Measurements from ENCODE around the gene TEAD1.

Gene TEAD1

GRCh38 chr11:12662101-12662689 lies 12.0 kb upstream of the TEAD1 start:
- no peaks in the 10 kb centered on the region for H3K27me3 ChIP-seq (ENCODE audit: control insufficient read depth, low read length)
- no peaks in the 10 kb centered on the region for H3K79me2 ChIP-seq (ENCODE audit: control insufficient read depth, low read length)
- H3F3A ChIP-seq (ENCODE audit: control insufficient read depth, insufficient read depth): no peaks in the 10 kb centered on the region
- H3K9me3 ChIP-seq (ENCODE audit: control insufficient read depth, insufficient read depth, low read length): no peaks in the 10 kb centered on the region
- no peak overlapping the region for H3K4me3 ChIP-seq (ENCODE audit: low read length)
- H3K9me2 ChIP-seq (replicated peaks; ENCODE audit: control insufficient read depth, low read length): no peaks in the 10 kb centered on the region
- TF ChIP-seq CTCF (IDR thresholded peaks at IDR 0.05; ENCODE audit: low read depth, low read length, poor library complexity, severe bottlenecking): no peak
- no peak for TF ChIP-seq EZH2phosphoT487 (IDR thresholded peaks at IDR 0.05; ENCODE audit: borderline replicate concordance, low read length)
- H3K27ac ChIP-seq (ENCODE audit: low read depth, low read length): no peak overlapping the region
- H4K20me1 ChIP-seq (ENCODE audit: control insufficient read depth, insufficient read depth, low read depth, low read length): no peaks in the 10 kb centered on the region
- H3K4me2 ChIP-seq (ENCODE audit: low read length): no peak overlapping the region
- H3K4me1 ChIP-seq (ENCODE audit: control insufficient read depth, low read length): no peaks in the 10 kb centered on the region
- no peaks in the 10 kb centered on the region for H3K36me3 ChIP-seq (ENCODE audit: control insufficient read depth, low read length)

GRCh38 chr11:12664385-12664784 lies 9.8 kb upstream of the TEAD1 start:
- TF ChIP-seq CTCF (IDR thresholded peaks at IDR 0.05; ENCODE audit: low read depth, low read length, poor library complexity, severe bottlenecking): no peak
- TF ChIP-seq EZH2phosphoT487 (IDR thresholded peaks at IDR 0.05; ENCODE audit: borderline replicate concordance, low read length): no peak
- no peaks in the 10 kb centered on the region for H3K27me3 ChIP-seq (ENCODE audit: control insufficient read depth, low read length)
- H3K79me2 ChIP-seq (ENCODE audit: control insufficient read depth, low read length): no peaks in the 10 kb centered on the region

GRCh38 chr11:12666915-12667314 lies 7.3 kb upstream of the TEAD1 start:
- Histone ChIP-seq H3K9me2 (replicated peaks; ENCODE audit: control insufficient read depth, low read length) (no peaks in the 10 kb centered on the region), H3K4me2 (ENCODE audit: low read length) (no peak overlapping the region), H3K79me2 (ENCODE audit: control insufficient read depth, low read length) (no peaks in the 10 kb centered on the region), H3K36me3 (ENCODE audit: control insufficient read depth, low read length) (no peaks in the 10 kb centered on the region), H3K27ac (ENCODE audit: low read depth, low read length) (no peak overlapping the region), H3K4me1 (ENCODE audit: control insufficient read depth, low read length) (no peaks in the 10 kb centered on the region), H3F3A (ENCODE audit: control insufficient read depth, insufficient read depth) (no peaks in the 10 kb centered on the region), H3K9me3 (ENCODE audit: control insufficient read depth, insufficient read depth, low read length) (no peaks in the 10 kb centered on the region), H3K4me3 (ENCODE audit: low read length) (no peak overlapping the region), H3K27me3 (ENCODE audit: control insufficient read depth, low read length) (no peaks in the 10 kb centered on the region), H4K20me1 (ENCODE audit: control insufficient read depth, insufficient read depth, low read depth, low read length) (no peaks in the 10 kb centered on the region)
- TF ChIP-seq EZH2phosphoT487 (IDR thresholded peaks at IDR 0.05; ENCODE audit: borderline replicate concordance, low read length) (no peak), CTCF (IDR thresholded peaks at IDR 0.05; ENCODE audit: low read depth, low read length, poor library complexity, severe bottlenecking) (no peak)

More at GRCh38 chr11:12664385-12664784, 9.8 kb upstream of the TEAD1 start:
- H3K4me1 ChIP-seq (ENCODE audit: control insufficient read depth, low read length): no peaks in the 10 kb centered on the region
- H3K4me3 ChIP-seq (ENCODE audit: low read length): no peak overlapping the region
- H3K36me3 ChIP-seq (ENCODE audit: control insufficient read depth, low read length): no peaks in the 10 kb centered on the region
- no peaks in the 10 kb centered on the region for H3F3A ChIP-seq (ENCODE audit: control insufficient read depth, insufficient read depth)
- no peaks in the 10 kb centered on the region for H3K9me3 ChIP-seq (ENCODE audit: control insufficient read depth, insufficient read depth, low read length)
- H3K9me2 ChIP-seq (replicated peaks; ENCODE audit: control insufficient read depth, low read length): no peaks in the 10 kb centered on the region
- H3K27ac ChIP-seq (ENCODE audit: low read depth, low read length): no peak overlapping the region
- no peaks in the 10 kb centered on the region for H4K20me1 ChIP-seq (ENCODE audit: control insufficient read depth, insufficient read depth, low read depth, low read length)
- H3K4me2 ChIP-seq (ENCODE audit: low read length): no peak overlapping the region
